BJ (cell line): Measurements from ENCODE around the gene PRRC2C. TPM values are rescaled to one million over a fixed set of nuclear protein-coding genes. Genes with fewer than 3 reads are reported as not detected.

Source experiments
- CTCF ChIA-PET: fragments of 350-600 bp; formaldehyde crosslinking; extraction: SDS; loops from one replicate; lab custom pipeline; 2021; ENCODE audit warnings: antibody characterized with exemption, inconsistent platforms; lab: Yijun Ruan, JAX
- POLR2A ChIA-PET: fragments of 300-600 bp; sonication (Branson Sonifier 250); formaldehyde crosslinking; extraction: SDS; loops from one replicate; lab custom pipeline; 2021; ENCODE audit warnings: antibody characterized with exemption; lab: Charles Lee
- DNase-seq: peaks from one replicate; pipeline ENCODE4 v3.0.0-alpha.2; 2011; ENCODE audit warnings: low read depth
- H3K27me3 ChIP-seq: 2 replicates; pipeline ENCODE4 v1.6.0; 2011; ENCODE audit warnings: low read length; ENCODE audit not compliant: control insufficient read depth, insufficient read depth
- H3K36me3 ChIP-seq: 2 replicates; pipeline ENCODE4 v1.5.1; 2011; ENCODE audit warnings: low read length; ENCODE audit not compliant: control insufficient read depth, insufficient read depth
- H3K4me3 ChIP-seq: 2 replicates; pipeline ENCODE4 v1.5.1; 2011; ENCODE audit warnings: low read depth, mild to moderate bottlenecking, control low read depth, low read length
- polyA plus RNA-seq: library from polyadenylated mRNA; depleted of rRNA; stranded (reverse); fragments of >200 nt; gene quantifications from 2 replicates; pipeline ENCODE4 v1.2.3, GENCODE V29; 2011
- TF ChIP-seq, protein P1 (sequence below): IDR thresholded peaks from 2 replicates; pipeline ENCODE4 v1.5.1; 2011; ENCODE audit warnings: low read depth, mild to moderate bottlenecking, control low read depth, inconsistent platforms, low read length, moderate library complexity; ENCODE audit not compliant: insufficient read depth

The PRRC2C gene
- polyA plus RNA-seq, 1 experiment = 27.2 TPM

DNA sequence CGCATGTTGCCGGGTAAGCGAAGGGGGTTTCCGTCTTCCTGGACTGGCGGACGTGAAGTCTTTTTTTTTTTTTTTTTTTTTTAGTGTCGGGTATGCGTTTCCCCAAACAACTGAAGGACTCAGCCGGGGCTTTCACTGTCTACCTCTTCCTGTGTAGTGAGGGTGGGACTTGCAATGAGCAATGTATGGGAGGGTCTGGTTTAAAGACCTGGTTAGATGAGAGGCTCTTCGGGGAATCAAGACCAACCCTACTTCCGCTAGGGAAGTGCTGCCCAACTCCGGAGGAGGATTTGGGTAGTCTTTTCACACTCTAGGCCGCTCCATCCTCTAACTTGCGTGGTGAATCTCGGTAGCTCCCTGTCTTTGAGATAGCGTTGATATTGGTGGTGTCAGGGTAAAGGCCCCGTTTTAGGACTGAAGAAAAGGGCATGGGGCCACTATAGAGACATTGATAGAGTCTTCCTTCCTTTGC is 754 bp downstream of the PRRC2C start:
- TF ChIP-seq, protein P1, sequence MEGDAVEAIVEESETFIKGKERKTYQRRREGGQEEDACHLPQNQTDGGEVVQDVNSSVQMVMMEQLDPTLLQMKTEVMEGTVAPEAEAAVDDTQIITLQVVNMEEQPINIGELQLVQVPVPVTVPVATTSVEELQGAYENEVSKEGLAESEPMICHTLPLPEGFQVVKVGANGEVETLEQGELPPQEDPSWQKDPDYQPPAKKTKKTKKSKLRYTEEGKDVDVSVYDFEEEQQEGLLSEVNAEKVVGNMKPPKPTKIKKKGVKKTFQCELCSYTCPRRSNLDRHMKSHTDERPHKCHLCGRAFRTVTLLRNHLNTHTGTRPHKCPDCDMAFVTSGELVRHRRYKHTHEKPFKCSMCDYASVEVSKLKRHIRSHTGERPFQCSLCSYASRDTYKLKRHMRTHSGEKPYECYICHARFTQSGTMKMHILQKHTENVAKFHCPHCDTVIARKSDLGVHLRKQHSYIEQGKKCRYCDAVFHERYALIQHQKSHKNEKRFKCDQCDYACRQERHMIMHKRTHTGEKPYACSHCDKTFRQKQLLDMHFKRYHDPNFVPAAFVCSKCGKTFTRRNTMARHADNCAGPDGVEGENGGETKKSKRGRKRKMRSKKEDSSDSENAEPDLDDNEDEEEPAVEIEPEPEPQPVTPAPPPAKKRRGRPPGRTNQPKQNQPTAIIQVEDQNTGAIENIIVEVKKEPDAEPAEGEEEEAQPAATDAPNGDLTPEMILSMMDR = no peak
- ChIA-PET CTCF (interaction anchor here (0.6 to 2.2 kb wide), 13 partner anchors 8 to 823 kb away, joined by 3 to 12 read pairs (median 4); no protein-coding TSS in a partner anchor), POLR2A (interaction anchor here (0.6 kb wide), 2 partner anchors 85 to 105 kb away, joined by 4 to 11 read pairs; no protein-coding TSS in a partner anchor)

DNA sequence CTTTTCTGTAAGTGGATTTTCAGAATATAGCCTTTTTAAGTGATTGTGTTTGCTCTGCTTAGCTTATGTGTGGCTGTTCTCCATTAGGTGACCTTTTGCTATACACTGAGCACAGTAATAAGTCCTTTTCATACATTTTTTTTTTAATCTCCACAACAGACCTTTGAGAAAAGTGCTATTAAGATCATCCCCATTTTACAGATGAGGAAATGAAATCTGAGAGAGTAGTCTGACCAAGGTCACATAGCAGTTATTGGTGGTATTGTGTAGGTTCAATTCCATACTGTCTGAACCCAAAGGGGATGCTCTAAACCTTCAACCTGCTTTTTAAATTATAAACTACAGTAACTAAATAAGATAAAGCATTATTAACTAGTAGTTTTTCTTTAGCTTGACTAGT is 1.7 kb downstream of the PRRC2C start:
- Histone ChIP-seq H3K4me3 (peak overlapping the region; percentile 99), H3K36me3 (peaks cover 2% of the 10 kb centered on the region; the same call in 1 of the 2 replicates), H3K27me3 (no peaks in the 10 kb centered on the region)
- CTCF ChIA-PET = no interaction called here
- POLR2A ChIA-PET = no interaction called here
- TF ChIP-seq, protein P1 = no peak
- no peak for DNase-seq

More for the DNA sequence above, 754 bp downstream of the PRRC2C start:
- no peaks in the 10 kb centered on the region; the same call in 1 of the 2 replicates for H3K36me3 ChIP-seq
- H3K27me3 ChIP-seq = no peaks in the 10 kb centered on the region
- H3K4me3 ChIP-seq = peak overlapping the region; percentile 99
- DNase-seq = peak; percentile 18

DNA sequence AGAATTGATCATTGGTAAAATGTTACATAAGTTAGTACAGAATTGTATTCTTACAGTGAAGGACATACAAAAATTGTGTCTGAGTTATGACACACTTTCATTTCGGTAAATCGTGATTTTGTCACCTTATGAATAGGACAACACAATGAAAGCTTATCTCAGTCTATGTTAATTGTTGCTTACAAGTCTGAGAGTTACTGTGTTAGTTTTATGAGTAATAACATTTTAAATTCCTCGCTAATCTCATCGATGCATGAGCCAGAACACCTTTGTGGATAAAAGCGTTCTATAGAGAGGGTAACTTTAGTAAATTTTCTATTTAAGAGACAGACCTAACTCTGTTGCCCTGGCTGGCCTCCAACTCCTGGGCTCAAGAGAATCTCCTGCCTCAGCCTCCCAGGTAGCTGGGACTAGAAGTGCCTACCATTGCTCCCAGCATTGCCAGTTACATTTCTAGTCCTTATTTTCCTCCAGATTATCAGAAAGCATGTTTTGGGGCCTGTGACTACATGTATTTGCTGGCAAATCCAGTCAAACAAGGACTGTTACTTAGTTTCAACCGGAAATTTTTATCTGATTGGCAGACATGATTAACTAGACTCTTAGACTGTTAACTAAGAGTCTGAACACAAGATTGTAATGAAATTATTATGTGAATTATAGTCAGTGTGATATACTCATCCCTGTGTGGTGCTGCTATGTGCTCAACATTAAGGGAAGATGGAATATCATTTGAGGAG is 3.0 kb downstream of the PRRC2C start:
- H3K36me3 ChIP-seq = peaks cover 2% of the 10 kb centered on the region; the same call in 1 of the 2 replicates
- no peak overlapping the region for H3K4me3 ChIP-seq
- ChIA-PET CTCF (no interaction called here), POLR2A (no interaction called here)
- no peaks in the 10 kb centered on the region for H3K27me3 ChIP-seq
- DNase-seq = no peak
- TF ChIP-seq, protein P1 = no peak

DNA sequence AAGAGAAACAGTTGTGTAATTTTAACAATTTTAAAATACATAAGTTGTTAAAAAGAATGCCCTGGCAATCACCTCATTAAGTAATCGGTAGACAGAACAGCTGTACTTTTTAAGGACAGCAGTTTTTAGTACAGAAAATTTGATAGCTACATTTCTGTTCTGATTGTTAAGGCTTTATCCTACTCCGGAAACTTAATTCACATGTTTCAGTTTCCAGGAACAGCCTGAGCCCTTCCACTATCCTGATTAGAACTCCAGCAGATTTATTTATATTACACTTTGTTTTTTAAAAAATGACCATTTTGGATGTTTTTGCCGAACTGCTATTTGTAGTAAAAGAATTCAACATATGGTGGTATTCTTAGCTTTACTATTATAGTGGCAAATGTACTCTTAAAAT is 8.7 kb downstream of the PRRC2C start:
- H3K36me3 ChIP-seq = peaks cover 2% of the 10 kb centered on the region; the same call in 1 of the 2 replicates
- H3K4me3 ChIP-seq = no peak overlapping the region
- DNase-seq = no peak
- H3K27me3 ChIP-seq = no peaks in the 10 kb centered on the region
- CTCF ChIA-PET = interaction anchor here (1.0 to 1.3 kb wide), 2 partner anchors 9 to 13 kb away, joined by 3 read pairs; partner anchors contain the start of gene PRRC2C
- TF ChIP-seq, protein P1 = no peak
- POLR2A ChIA-PET = interaction anchor here (0.8 kb wide), 1 partner anchor 31 kb away, joined by 3 read pairs; no protein-coding TSS in a partner anchor

DNA sequence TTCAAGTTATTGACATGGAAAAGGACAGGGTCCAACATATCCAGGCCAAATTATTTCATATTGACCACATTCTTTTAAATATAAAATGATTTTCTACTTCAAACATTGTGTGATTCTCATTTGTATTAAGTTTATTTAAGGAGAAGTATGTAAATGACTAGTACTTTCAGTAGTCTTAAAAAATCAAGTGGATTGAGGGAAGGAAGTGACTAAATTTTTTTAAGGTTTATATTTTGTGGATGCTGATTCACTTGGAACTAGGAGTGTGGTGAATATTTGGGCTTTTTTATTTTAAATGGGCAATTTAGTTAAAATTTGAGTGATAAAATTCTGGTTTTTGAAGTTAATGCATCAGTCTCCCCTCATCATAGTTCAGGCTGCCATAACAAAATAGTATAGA is 10.1 kb downstream of the PRRC2C start:
- DNase-seq = no peak
- CTCF ChIA-PET = interaction anchor here (1.4 kb wide), 1 partner anchor 10 kb away, joined by 3 read pairs; the partner anchor contains the start of gene PRRC2C
- TF ChIP-seq, protein P1 = no peak
- POLR2A ChIA-PET = no interaction called here
- H3K27me3 ChIP-seq = no peaks in the 10 kb centered on the region
- H3K4me3 ChIP-seq = no peak overlapping the region
- H3K36me3 ChIP-seq = peaks cover 2% of the 10 kb centered on the region; the same call in 1 of the 2 replicates
